GM12878 (cell line): ENCODE measurements around the gene TRAF3IP3. TPM values are rescaled to one million over a fixed set of nuclear protein-coding genes. Genes with fewer than 3 reads are reported as not detected.
A peak's percentile ranks its signal among the peaks of the same experiment; 100 is the strongest.

Source experiments
- ATAC-seq: fragments of 200-7000 bp; cut with Tn5 transposase; 3 replicates; pipeline ENCODE4 v1.9.1; 2020; ENCODE audit warnings: mild to moderate bottlenecking, moderate library complexity
- BruUV-seq: library from RNA; stranded (reverse); fragments of 400-500 nt; replicated peaks from 2 replicates; lab custom pipeline; 2021; lab: Mats Ljungman, UMichigan
- CTCF ChIA-PET: fragments of 300-600 bp; sonication (Branson Sonifier 250); formaldehyde crosslinking; extraction: SDS; loops from one replicate; lab custom pipeline; 2021; ENCODE audit warnings: inconsistent platforms; lab: Yijun Ruan, JAX
- POLR2A ChIA-PET: fragments of 350-600 bp; formaldehyde crosslinking; extraction: SDS; loops from one replicate; lab custom pipeline; 2021; ENCODE audit warnings: inconsistent platforms; lab: Charles Lee
- RAD21 ChIA-PET: fragments of 300-600 bp; sonication (Branson Sonifier 250); formaldehyde crosslinking; loops from one replicate; lab custom pipeline; 2023; ENCODE audit warnings: antibody characterized with exemption; ENCODE audit not compliant: unreplicated experiment; lab: Charles Lee
- SMC1A ChIA-PET: fragments of 300-600 bp; sonication (Branson Sonifier 250); formaldehyde crosslinking; loops from one replicate; lab custom pipeline; 2023; ENCODE audit not compliant: unreplicated experiment, uncharacterized antibody; lab: Charles Lee
- DNase-seq: peaks from one replicate; pipeline ENCODE4 v3.0.0-alpha.2; 2011; ENCODE audit warnings: low read depth, low spot score
- FAIRE-seq: peaks from 3 replicates; lab custom pipeline; 2011; peaks lifted over from hg19 to GRCh38; lab: Jason Lieb, UNC
- H2AFZ ChIP-seq: 2 replicates; pipeline ENCODE4 v1.6.0; 2011; ENCODE audit warnings: low read depth, low read length, control low read depth; ENCODE audit not compliant: control insufficient read depth
- H3K27ac ChIP-seq: 2 replicates; pipeline ENCODE4 v1.5.1; 2011; ENCODE audit warnings: control low read depth; ENCODE audit not compliant: control insufficient read depth, insufficient read depth
- H3K27me3 ChIP-seq, 2 experiments: replicated peaks in 1 of 2; 2 replicates each; pipeline versions ENCODE4 v1.6.0 to v1.6.1; 2011; ENCODE audit warnings: low read length in 1 of 2; ENCODE audit not compliant: control insufficient read depth in 2 of 2, insufficient read depth in 2 of 2
- H3K36me3 ChIP-seq, 2 experiments: 2 replicates each; pipeline ENCODE4 v1.5.1; 2011; ENCODE audit warnings: low read length in 1 of 2; ENCODE audit not compliant: control insufficient read depth in 2 of 2, insufficient read depth in 2 of 2
- H3K4me1 ChIP-seq: 2 replicates; pipeline ENCODE4 v1.6.1; 2011; ENCODE audit warnings: mild to moderate bottlenecking, low read length, moderate library complexity, mixed read lengths; ENCODE audit not compliant: control insufficient read depth, insufficient read depth
- H3K4me2 ChIP-seq: 2 replicates; pipeline ENCODE4 v1.6.0; 2011; ENCODE audit warnings: control low read depth; ENCODE audit not compliant: control insufficient read depth, insufficient read depth
- H3K4me3 ChIP-seq: fragments of 200-600 bp; sonication (generic); 2 replicates; pipeline ENCODE4 v1.5.1; 2016
- H3K79me2 ChIP-seq: 2 replicates; pipeline ENCODE4 v1.6.0; 2011; ENCODE audit warnings: low read length; ENCODE audit not compliant: control insufficient read depth, insufficient read depth
- H3K9ac ChIP-seq: 2 replicates; pipeline ENCODE4 v1.8.0; 2011; ENCODE audit warnings: low read length, control low read depth, mixed read lengths; ENCODE audit not compliant: control insufficient read depth, insufficient read depth
- H3K9me3 ChIP-seq: replicated peaks from 3 replicates; pipeline ENCODE4 v1.5.1; 2011; ENCODE audit warnings: mild to moderate bottlenecking, low read length; ENCODE audit not compliant: control insufficient read depth, insufficient read depth
- H4K20me1 ChIP-seq: 2 replicates; pipeline ENCODE4 v1.6.0; 2011; ENCODE audit not compliant: control insufficient read depth, insufficient read depth
- ATF2 ChIP-seq: IDR thresholded peaks from 2 replicates; pipeline ENCODE4 v1.6.1; 2012; ENCODE audit warnings: low read length, inconsistent platforms
- EP300 ChIP-seq, 2 experiments: fragments of 150-350 bp in 1 of 2; IDR thresholded peaks; 2 replicates each; pipeline ENCODE4 v1.6.1; 2011 to 2012; ENCODE audit warnings: low read depth in 2 of 2, low read length in 2 of 2, borderline replicate concordance in 1 of 2, improper control_type of control experiment in 1 of 2, inconsistent platforms in 1 of 2; ENCODE audit not compliant: control insufficient read depth in 1 of 2
- ESRRA ChIP-seq: IDR thresholded peaks from 2 replicates; pipeline ENCODE4 v1.6.1; 2012; ENCODE audit warnings: mild to moderate bottlenecking, low read length, improper control_type of control experiment
- IKZF1 ChIP-seq: fragments of 450-650 bp; conservative IDR thresholded peaks from 2 replicates; pipeline ENCODE4 v1.6.1; 2017; ENCODE audit warnings: antibody characterized with exemption, mild to moderate bottlenecking
- NFYA ChIP-seq: IDR thresholded peaks from 2 replicates; pipeline ENCODE4 v1.6.1; 2011; ENCODE audit warnings: low read depth, mild to moderate bottlenecking, low read length, improper control_type of control experiment, borderline replicate concordance
- NRF1 ChIP-seq: conservative IDR thresholded peaks from 2 replicates; pipeline ENCODE4 v1.6.1; 2011; ENCODE audit warnings: mild to moderate bottlenecking, low read depth, low read length, improper control_type of control experiment
- PKNOX1 ChIP-seq: fragments of 450-650 bp; IDR thresholded peaks from 2 replicates; pipeline ENCODE4 v1.6.1; 2016; ENCODE audit warnings: mild to moderate bottlenecking
- RAD51 ChIP-seq: fragments of 450-650 bp; IDR thresholded peaks from 2 replicates; pipeline ENCODE4 v1.6.1; 2016; ENCODE audit warnings: moderate library complexity, mild to moderate bottlenecking, inconsistent platforms
- SREBF2 ChIP-seq: IDR thresholded peaks from 2 replicates; pipeline ENCODE4 v1.6.1; 2012; ENCODE audit warnings: mild to moderate bottlenecking, low read length
- SUZ12 ChIP-seq: fragments of 200-600 bp; sonication (generic); IDR thresholded peaks from one replicate; pipeline ENCODE4 v1.6.1; 2018; ENCODE audit warnings: antibody characterized with exemption, mild to moderate bottlenecking; ENCODE audit not compliant: unreplicated experiment
- USF1 ChIP-seq: IDR thresholded peaks from 2 replicates; pipeline ENCODE4 v1.6.1; 2011; ENCODE audit warnings: borderline replicate concordance, low read depth, mild to moderate bottlenecking, moderate library complexity, mixed read lengths, low read length; ENCODE audit not compliant: insufficient read depth; ENCODE audit errors: extremely low read length
- WGBS: methylation state at CpG from one replicate; pipeline ENCODE4 v1.1.6; 2016; ENCODE audit warnings: low lambda C conversion rate; ENCODE audit not compliant: insufficient replicate concordance, insufficient coverage; ENCODE audit errors: missing lambda C conversion rate; 5-methylcytosine and 5-hydroxymethylcytosine counted together
- in situ Hi-C: fragments of 300-500 bp; cut with MboI; formaldehyde crosslinking; loops from 9 replicates; pipeline ENCODE4 v1.14.3; 2018; ENCODE audit warnings: mixed read lengths
- intact Hi-C: fragments of 100-400 bp; cut with micrococcal nuclease; formaldehyde crosslinking; loops from one replicate; pipeline ENCODE4 v1.14.2; 2022; ENCODE audit not compliant: unreplicated experiment
- polyA plus RNA-seq, 11 experiments: library from polyadenylated mRNA; depleted of rRNA in 4 of 11; unstranded in 6 of 11; stranded (reverse) in 5 of 11; fragments of >200 nt; fragmentation: Nextera tagmentation in 4 of 11; fragmentation: Illumina TruSeq in 1 of 11; extraction: Ambion mirVana in 4 of 11; extraction: Trizol in 1 of 11; gene quantifications; 1 replicate in 1 of 11; 2 replicates in 10 of 11; pipeline versions ENCODE4 v1.2.1 to v1.2.3, GENCODE V29; 2011 to 2016; ENCODE audit warnings: inconsistent platforms in 2 of 11, missing spikeins in 2 of 11, low read depth in 1 of 11
- total RNA-seq, 4 experiments: library from RNA; depleted of rRNA in 3 of 4; stranded (reverse); fragments of >200 nt in 3 of 4; fragmentation: Illumina TruSeq in 1 of 4; extraction: Trizol in 1 of 4; gene quantifications; 2 replicates each; pipeline versions ENCODE4 v1.2.1 to v1.2.3, GENCODE V29; 2013 to 2021

The TRAF3IP3 gene
- total and polyA plus RNA-seq, 10 of the 15 experiments (the other 5 are each of a cell fraction or from before 2014, with no cell fraction given): 61.6 to 121 (median 96.5) TPM

GRCh38 chr1:209758400-209758799, 2.5 kb downstream of the TRAF3IP3 start:
- FAIRE-seq: no peak
- in situ Hi-C loops (no loop called here), intact Hi-C loops (loop anchor here (10.0 kb wide), 1 partner anchor 576 kb away; no protein-coding TSS in a partner anchor)
- no TSS peak for BruUV-seq
- Histone ChIP-seq H2AFZ (no peak overlapping the region), H4K20me1 (no peaks in the 10 kb centered on the region), H3K27me3 (no peaks in the 10 kb centered on the region), H3K9me3 (no peaks in the 10 kb centered on the region), H3K79me2 (peaks cover 25% of the 10 kb centered on the region), H3K9ac (no peak overlapping the region), H3K36me3 (peaks cover 12 to 15% of the 10 kb centered on the region in 2 experiments; a peak in 3 of 4 replicates), H3K4me3 (peak overlapping the region; percentile 73; the same call in 1 of the 2 replicates), H3K4me2 (peak overlapping the region; percentile 97), H3K27ac (no peak overlapping the region), H3K4me1 (peaks cover 33% of the 10 kb centered on the region)
- TF ChIP-seq IKZF1 (0 out of 2 replicates have a peak, but pooled peaks have one; percentile 21), RAD51 (no peak)
- 43% methylated on average over 3 of the region's 3 CpGs for WGBS
- ChIA-PET POLR2A (interaction anchor here (1.0 to 9.1 kb wide), 3 partner anchors 9 to 25 kb away, joined by 3 to 107 read pairs (median 4); no protein-coding TSS in a partner anchor), SMC1A (interaction anchor here (1.0 to 13.9 kb wide), 5 partner anchors 9 to 28 kb away, joined by 3 to 282 read pairs (median 13); partner anchors contain the start of gene C1orf74), CTCF (interaction anchor here (1.4 to 8.8 kb wide), 5 partner anchors 10 to 69 kb away, joined by 4 to 117 read pairs (median 13); partner anchors contain the start of gene UTP25), RAD21 (interaction anchor here (1.5 to 12.6 kb wide), 2 partner anchors 9 to 65 kb away, joined by 3 to 188 read pairs; no protein-coding TSS in a partner anchor)
- no peak for ATAC-seq
- no peak for DNase-seq

- intact Hi-C loops (loop anchor here (10.0 kb wide), 1 partner anchor 575 kb away; no protein-coding TSS in a partner anchor), in situ Hi-C loops (no loop called here)
- Histone ChIP-seq H3K9me3 (no peaks in the 10 kb centered on the region), H3K4me1 (peaks cover 30% of the 10 kb centered on the region), H3K4me3 (no peak overlapping the region), H4K20me1 (no peaks in the 10 kb centered on the region), H3K36me3 (peaks cover 12 to 20% of the 10 kb centered on the region in 2 experiments; a peak in 3 of 4 replicates), H3K27ac (no peak overlapping the region), H2AFZ (no peak overlapping the region), H3K4me2 (0 out of 2 replicates have a peak overlapping the region, but pooled peaks have one; percentile 10), H3K79me2 (peaks cover 25% of the 10 kb centered on the region), H3K9ac (no peak overlapping the region), H3K27me3 (no peaks in the 10 kb centered on the region)
- BruUV-seq: no TSS peak
- no peak for DNase-seq
- ChIA-PET CTCF (interaction anchor here (0.7 to 2.9 kb wide), 6 partner anchors 9 to 64 kb away, joined by 3 to 13 read pairs (median 6); no protein-coding TSS in a partner anchor), POLR2A (interaction anchor here (0.9 to 9.1 kb wide), 2 partner anchors 8 to 15 kb away, joined by 3 to 107 read pairs; no protein-coding TSS in a partner anchor), SMC1A (interaction anchor here (1.0 to 13.9 kb wide), 6 partner anchors 8 to 64 kb away, joined by 5 to 282 read pairs (median 10); no protein-coding TSS in a partner anchor), RAD21 (interaction anchor here (1.0 to 12.6 kb wide), 6 partner anchors 8 to 84 kb away, joined by 3 to 188 read pairs (median 3); partner anchors contain the start of gene G0S2)
- FAIRE-seq: no peak
- WGBS: 96% methylated on average over 12 of the region's 12 CpGs
- ATAC-seq: no peak
- no peak for TF ChIP-seq EP300 (IDR thresholded peaks at IDR 0.05; ENCODE audit: borderline replicate concordance in 1 of 2, control insufficient read depth in 1 of 2, low read depth in 2 of 2, low read length in 2 of 2)
- no peak for TF ChIP-seq SUZ12
- TF ChIP-seq ATF2: no peak
- no peak for TF ChIP-seq NRF1
- TF ChIP-seq ESRRA: no peak
- no peak for TF ChIP-seq PKNOX1
- no peak for TF ChIP-seq USF1
- TF ChIP-seq NFYA: no peak
- no peak for TF ChIP-seq SREBF2
Observed at GRCh38 chr1:209759829-209760359, 4.0 kb downstream of the TRAF3IP3 start.
